Ammon's horn (tissue), 1 donor: Measurements from ENCODE around the gene RANBP10.

Source experiments
- DNase-seq: peaks from one replicate; pipeline ENCODE4 v3.0.0-alpha.2; 2016; ENCODE audit warnings: low spot score

The RANBP10 gene

GRCh38 chr16:67675999-67676398, 130.4 kb downstream of the RANBP10 start:
- DNase-seq: no peak

- DNase-seq: peak; percentile 15
Observed at GRCh38 chr16:67675579-67675935, 130.8 kb downstream of the RANBP10 start.

- DNase-seq: no peak
Observed at GRCh38 chr16:67674851-67675578, 131.3 kb downstream of the RANBP10 start.

GRCh38 chr16:67673712-67674580, 132.4 kb downstream of the RANBP10 start:
- peak; percentile 69 for DNase-seq
